ENCODE results near the gene CCR5. TPM values are rescaled to one million over a fixed set of nuclear protein-coding genes. Genes with fewer than 3 reads are reported as not detected.

The CCR5 gene
- total and polyA plus RNA-seq, 2 of the 8 experiments (the other 6 are each of a cell fraction or from before 2014, with no cell fraction given) = not detected

GRCh38 chr3:46365737-46366524, 4.8 kb upstream of the CCR5 start:
- ChIA-PET POLR2A (ENCODE audit: partially characterized antibody) (no interaction called here), CTCF (ENCODE audit: partially characterized antibody) (interaction anchor here (0.6 to 12.9 kb wide), 6 partner anchors 11 to 158 kb away, joined by 3 to 164 read pairs (median 4); partner anchors contain the start of gene CCR1)
- H3K23me2 ChIP-seq (ENCODE audit: low read depth, low read length) = no peaks in the 10 kb centered on the region
- no peak overlapping the region for H2BK120ac ChIP-seq (replicated peaks; ENCODE audit: low read depth, low read length)
- no peak overlapping the region for H4K91ac ChIP-seq (replicated peaks; ENCODE audit: insufficient read length, low read length)
- H2BK5ac ChIP-seq (ENCODE audit: low read depth, low read length) = no peak overlapping the region
- H3K18ac ChIP-seq (ENCODE audit: extremely low read depth, low read length) = no peak overlapping the region
- H3K14ac ChIP-seq (ENCODE audit: insufficient read length) = no peak overlapping the region
- H3K27me3 ChIP-seq (replicated peaks in 1 of 4; ENCODE audit: control insufficient read depth in 3 of 4, extremely low read depth in 1 of 4, insufficient read depth in 3 of 4, low read length in 3 of 4) = peaks cover 0 to 5% (median 0%) of the 10 kb centered on the region in 4 experiments; a peak in 1 of 7 replicates
- H2BK15ac ChIP-seq (ENCODE audit: low read length) = no peak overlapping the region
- no peak overlapping the region for H2AK5ac ChIP-seq (ENCODE audit: low read depth, low read length)
- H3K4me1 ChIP-seq (replicated peaks in 1 of 4; ENCODE audit: control insufficient read depth in 3 of 4, insufficient read depth in 4 of 4, low read length in 3 of 4) = no peaks in the 10 kb centered on the region
- H2BK12ac ChIP-seq (ENCODE audit: low read depth, low read length) = no peak overlapping the region
- H4K8ac ChIP-seq (ENCODE audit: extremely low read depth, insufficient read depth, low read length) = no peak overlapping the region
- no peak overlapping the region for H3K4ac ChIP-seq (replicated peaks; ENCODE audit: insufficient read length, low read depth, low read length)
- H3K79me1 ChIP-seq (ENCODE audit: low read depth, low read length) = no peaks in the 10 kb centered on the region
- H3K27ac ChIP-seq (ENCODE audit: low read depth, low read length) = no peak overlapping the region
- H4K20me1 ChIP-seq (replicated peaks in 1 of 2; ENCODE audit: control insufficient read depth in 1 of 2, insufficient read depth in 2 of 2, low read length in 2 of 2) = no peaks in the 10 kb centered on the region
- no peak overlapping the region for H3K4me3 ChIP-seq (ENCODE audit: extremely low read depth in 1 of 4, insufficient read depth in 2 of 4, low read depth in 3 of 4, low read length in 4 of 4)
- DNase-seq (ENCODE audit: low read depth in 1 of 2, low spot score in 2 of 2) (no peak), FAIRE-seq (no peak)
- H3K79me2 ChIP-seq (ENCODE audit: control insufficient read depth in 1 of 2, insufficient read depth in 2 of 2, low read length in 2 of 2) = no peaks in the 10 kb centered on the region
- no peak overlapping the region for H2AFZ ChIP-seq (ENCODE audit: low read length)
- no peaks in the 10 kb centered on the region for H3K36me3 ChIP-seq (ENCODE audit: control insufficient read depth in 2 of 4, insufficient read depth in 4 of 4, low read length in 3 of 4)
- no peak overlapping the region for H2BK20ac ChIP-seq (ENCODE audit: low read length)
- H3K56ac ChIP-seq (replicated peaks; ENCODE audit: insufficient read length, low read depth, low read length) = no peak overlapping the region
- H3K9me3 ChIP-seq (ENCODE audit: insufficient read depth in 2 of 2, low read depth in 1 of 2, low read length in 1 of 2) = no peaks in the 10 kb centered on the region
- H4K5ac ChIP-seq (ENCODE audit: insufficient read length, low read depth, low read length) = no peak overlapping the region
- H3K23ac ChIP-seq (ENCODE audit: insufficient read length) = no peak overlapping the region
- 95% methylated on average over 5 of the region's 5 CpGs; no CpG with 5 or more reads in 1 of the 2 experiments for WGBS, 2 experiments (ENCODE audit: extremely low coverage in 1 of 2, insufficient coverage in 1 of 2, insufficient read length in 1 of 2, insufficient replicate concordance in 2 of 2, low coverage in 1 of 2, low lambda C conversion rate in 2 of 2, missing lambda C conversion rate in 1 of 2)
- H3K9ac ChIP-seq (replicated peaks in 1 of 4; ENCODE audit: extremely low read depth in 1 of 4, low read depth in 3 of 4, low read length in 3 of 4) = no peak overlapping the region
- H3K4me2 ChIP-seq (ENCODE audit: insufficient read depth in 1 of 2, low read depth in 2 of 2, low read length in 2 of 2) = no peak overlapping the region
- no peak for TF ChIP-seq SIRT6 (IDR thresholded peaks at IDR 0.05; ENCODE audit: low read length)
- TF ChIP-seq USF2 (IDR thresholded peaks at IDR 0.05; ENCODE audit: low read length) = no peak
- TF ChIP-seq ZNF274 (IDR thresholded peaks at IDR 0.05; ENCODE audit: borderline replicate concordance, extremely low read depth, low read length) = no peak
- TF ChIP-seq CEBPB (IDR thresholded peaks at IDR 0.05; ENCODE audit: low read depth, low read length) = no peak
- TF ChIP-seq BCL11A (IDR thresholded peaks at IDR 0.05; ENCODE audit: low read depth in 2 of 2, low read length in 2 of 2) = no peak
- TF ChIP-seq TEAD4 (IDR thresholded peaks at IDR 0.05; ENCODE audit: low read depth, low read length) = no peak
- TF ChIP-seq SAP30 (IDR thresholded peaks at IDR 0.05; ENCODE audit: insufficient read depth, insufficient replicate concordance, low read length) = no peak
- no peak for TF ChIP-seq TBP (IDR thresholded peaks at IDR 0.05; ENCODE audit: low read depth, low read length)
- TF ChIP-seq NANOG (IDR thresholded peaks at IDR 0.05; ENCODE audit: insufficient read depth, low read depth, low read length, poor library complexity, severe bottlenecking) = no peak
